Astrocyte (in vitro differentiated cells and primary cell): ENCODE results near the gene TRMT2A. TPM values are rescaled to one million over a fixed set of nuclear protein-coding genes. Genes with fewer than 3 reads are reported as not detected.

Source experiments
- DNase-seq: peaks from one replicate; pipeline ENCODE4 v3.0.0-alpha.2; 2010; ENCODE audit warnings: low read depth
- FAIRE-seq: peaks from 2 replicates; lab custom pipeline; 2011; peaks lifted over from hg19 to GRCh38; lab: Jason Lieb, UNC
- H2AFZ ChIP-seq: 2 replicates; pipeline ENCODE4 v1.6.0; 2012; ENCODE audit warnings: low read depth, low read length, inconsistent platforms
- H3K27ac ChIP-seq: 2 replicates; pipeline ENCODE4 v1.5.1; 2011; ENCODE audit warnings: low read depth, low read length, inconsistent platforms
- H3K27me3 ChIP-seq: 2 replicates; pipeline ENCODE4 v1.6.0; 2011; ENCODE audit warnings: low read length, inconsistent platforms; ENCODE audit not compliant: insufficient read depth
- H3K36me3 ChIP-seq: 2 replicates; pipeline ENCODE4 v1.5.1; 2011; ENCODE audit warnings: low read length, inconsistent platforms; ENCODE audit not compliant: insufficient read depth
- H3K4me1 ChIP-seq: 2 replicates; pipeline ENCODE4 v1.5.1; 2011; ENCODE audit warnings: low read length, inconsistent platforms; ENCODE audit not compliant: insufficient read depth
- H3K4me2 ChIP-seq: 2 replicates; pipeline ENCODE4 v1.6.0; 2012; ENCODE audit warnings: low read length, inconsistent platforms
- H3K4me3 ChIP-seq: 2 replicates; pipeline ENCODE4 v1.5.1; 2011; ENCODE audit warnings: low read depth, mild to moderate bottlenecking, low read length, inconsistent platforms; ENCODE audit not compliant: insufficient read depth
- H3K79me2 ChIP-seq: 2 replicates; pipeline ENCODE4 v1.6.0; 2012; ENCODE audit warnings: mild to moderate bottlenecking, low read length, inconsistent platforms; ENCODE audit not compliant: insufficient read depth
- H3K9ac ChIP-seq: 2 replicates; pipeline ENCODE4 v1.6.0; 2012; ENCODE audit warnings: mild to moderate bottlenecking, low read length, inconsistent platforms
- H3K9me3 ChIP-seq: 2 replicates; pipeline ENCODE4 v1.5.1; 2012; ENCODE audit warnings: low read depth, mild to moderate bottlenecking, low read length, inconsistent platforms; ENCODE audit not compliant: insufficient read depth
- H4K20me1 ChIP-seq: 2 replicates; pipeline ENCODE4 v1.6.0; 2012; ENCODE audit warnings: low read length, inconsistent platforms; ENCODE audit not compliant: insufficient read depth
- H3K27ac Mint-ChIP-seq: one replicate; pipeline ENCODE4 v1.8.0; 2021; ENCODE audit warnings: mild to moderate bottlenecking, mixed read lengths; ENCODE audit not compliant: unreplicated experiment
- H3K27me3 Mint-ChIP-seq: one replicate; pipeline ENCODE4 v1.8.0; 2021; ENCODE audit warnings: low read depth, mixed read lengths; ENCODE audit not compliant: unreplicated experiment
- H3K36me3 Mint-ChIP-seq: one replicate; pipeline ENCODE4 v1.8.0; 2021; ENCODE audit warnings: low read depth, mixed read lengths; ENCODE audit not compliant: unreplicated experiment
- H3K4me1 Mint-ChIP-seq: one replicate; pipeline ENCODE4 v1.8.0; 2021; ENCODE audit warnings: low read depth, mixed read lengths; ENCODE audit not compliant: unreplicated experiment
- H3K4me3 Mint-ChIP-seq: one replicate; pipeline ENCODE4 v1.8.0; 2021; ENCODE audit warnings: mild to moderate bottlenecking, moderate library complexity, mixed read lengths; ENCODE audit not compliant: unreplicated experiment
- H3K9me3 Mint-ChIP-seq: one replicate; pipeline ENCODE4 v1.8.0; 2021; ENCODE audit warnings: mild to moderate bottlenecking, mixed read lengths; ENCODE audit not compliant: unreplicated experiment
- CTCF ChIP-seq: IDR thresholded peaks from 2 replicates; pipeline ENCODE4 v1.5.1; 2011; ENCODE audit warnings: low read depth, mild to moderate bottlenecking, inconsistent platforms, low read length, moderate library complexity; ENCODE audit not compliant: insufficient read depth
- EZH2 ChIP-seq: IDR thresholded peaks from 2 replicates; pipeline ENCODE4 v1.6.1; 2012; ENCODE audit warnings: mild to moderate bottlenecking, low read length, inconsistent platforms; ENCODE audit not compliant: insufficient read depth
- total RNA-seq: library from RNA; stranded (reverse); gene quantifications from 2 replicates; pipeline ENCODE4 v1.2.1, GENCODE V29; 2021

TRMT2A gene
- total RNA-seq, 1 donor from 2014 or later: 32.9 TPM

DNA sequence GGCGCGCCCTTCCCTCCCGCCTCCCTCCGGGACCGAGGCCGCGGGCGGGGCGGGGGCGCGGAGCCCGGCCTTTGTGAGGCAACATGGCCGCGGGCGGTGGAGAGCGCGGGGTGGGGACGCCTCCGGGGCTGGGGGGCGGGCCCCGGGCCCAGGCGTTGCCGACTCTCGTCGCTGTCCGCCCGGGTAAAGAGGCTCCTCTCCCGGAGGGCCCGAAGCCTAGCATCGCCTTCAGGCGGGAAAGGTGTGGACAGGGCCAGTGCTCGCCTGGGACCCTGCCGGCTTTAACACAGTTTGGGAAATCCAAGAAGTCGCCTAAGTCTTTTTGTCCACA lies 36.6 kb downstream of the TRMT2A start:
- DNase-seq (peak; percentile 16), FAIRE-seq (no peak)
- TF ChIP-seq EZH2 (no peak), CTCF (no peak)
- Mint-ChIP-seq H3K27me3 (no peaks in the 10 kb centered on the region), H3K4me1 (peaks cover 32% of the 10 kb centered on the region), H3K27ac (peak overlapping the region; percentile 92), H3K36me3 (no peaks in the 10 kb centered on the region), H3K9me3 (no peaks in the 10 kb centered on the region), H3K4me3 (peak overlapping the region; percentile 96)
- Histone ChIP-seq H3K27ac (peak overlapping the region; percentile 89), H3K4me2 (peak overlapping the region; percentile 91), H3K4me3 (peak overlapping the region; percentile 97), H3K79me2 (peaks cover 50% of the 10 kb centered on the region), H4K20me1 (peaks cover 40% of the 10 kb centered on the region), H3K9ac (peak overlapping the region; percentile 93), H2AFZ (no peak overlapping the region), H3K4me1 (peaks cover 17% of the 10 kb centered on the region), H3K27me3 (no peaks in the 10 kb centered on the region), H3K36me3 (no peaks in the 10 kb centered on the region), H3K9me3 (no peaks in the 10 kb centered on the region)

DNA sequence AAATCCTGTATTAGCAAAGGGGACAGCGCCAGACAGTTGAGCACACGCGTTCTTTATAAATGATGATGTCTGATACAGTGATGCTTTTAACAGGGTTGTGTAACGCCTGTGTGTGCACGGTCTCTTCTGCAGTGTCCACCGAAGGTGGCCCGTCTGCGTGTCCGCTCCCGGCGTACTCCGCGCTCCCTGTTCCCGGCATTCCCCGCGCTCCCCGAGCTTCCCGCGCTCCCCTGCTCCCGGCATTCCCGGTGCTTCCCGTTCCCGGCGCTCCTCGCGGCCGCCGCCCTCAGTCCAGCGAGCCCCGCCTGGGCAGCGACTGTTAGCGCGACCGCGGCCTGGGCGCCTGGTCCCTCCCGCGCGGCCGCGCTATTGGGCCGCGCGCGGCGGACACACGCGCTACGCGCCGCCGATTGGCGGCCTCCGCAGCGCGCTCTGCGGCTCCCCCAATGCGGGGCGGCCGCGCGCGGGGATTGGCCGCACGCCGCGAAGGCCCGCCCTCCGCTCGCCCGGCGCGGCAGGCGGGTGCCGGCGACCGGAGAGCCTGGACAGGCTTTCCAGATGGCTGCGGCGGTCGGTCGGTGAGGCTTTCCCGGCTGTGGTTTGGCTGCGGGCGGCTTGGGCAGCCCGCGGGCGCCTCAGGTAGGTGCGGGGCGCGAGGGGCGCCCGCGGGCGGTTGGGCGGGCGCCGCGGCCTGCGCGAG lies 37.1 kb downstream of the TRMT2A start, which contains the start of gene DGCR8:
Gene DGCR8, plus strand, starts transcription at position 497 of the 700 bp plus-strand sequence. CDS start 5,723 bp downstream, outside the sequence.
- Mint-ChIP-seq H3K4me3 (peak within 1 kb of the TSS; percentile 96), H3K9me3 (no peaks in the 10 kb centered on the region), H3K27me3 (no peaks in the 10 kb centered on the region), H3K36me3 (no peaks in the 10 kb centered on the region), H3K27ac (peak within 1 kb of the TSS; percentile 92), H3K4me1 (peaks cover 32% of the 10 kb centered on the region)
- H4K20me1 ChIP-seq: peaks cover 35% of the 10 kb centered on the region
- peak within 1 kb of the TSS; percentile 93 for H3K9ac ChIP-seq
- no peaks in the 10 kb centered on the region for H3K27me3 ChIP-seq
- H3K9me3 ChIP-seq: no peaks in the 10 kb centered on the region
- H3K36me3 ChIP-seq: no peaks in the 10 kb centered on the region
- DNase-seq (peak; percentile 83), FAIRE-seq (no peak)
- H3K4me3 ChIP-seq: peak within 1 kb of the TSS; percentile 97
- peak within 1 kb of the TSS; percentile 52 for H2AFZ ChIP-seq
- TF ChIP-seq EZH2 (no peak), CTCF (no peak)
- peak within 1 kb of the TSS; percentile 89 for H3K27ac ChIP-seq
- H3K4me1 ChIP-seq: peaks cover 17% of the 10 kb centered on the region
- H3K79me2 ChIP-seq: peaks cover 45% of the 10 kb centered on the region
- peak within 1 kb of the TSS; percentile 91 for H3K4me2 ChIP-seq

- H3K27me3 ChIP-seq: no peaks in the 10 kb centered on the region
- Mint-ChIP-seq H3K27me3 (no peaks in the 10 kb centered on the region), H3K27ac (no peak overlapping the region), H3K9me3 (no peaks in the 10 kb centered on the region), H3K4me3 (no peak overlapping the region), H3K4me1 (peaks cover 8% of the 10 kb centered on the region), H3K36me3 (no peaks in the 10 kb centered on the region)
- H3K9ac ChIP-seq: no peak overlapping the region
- H3K9me3 ChIP-seq: no peaks in the 10 kb centered on the region
- peaks cover 6% of the 10 kb centered on the region for H4K20me1 ChIP-seq
- H3K36me3 ChIP-seq: no peaks in the 10 kb centered on the region
- peaks cover 13% of the 10 kb centered on the region for H3K79me2 ChIP-seq
- no peak for DNase-seq
- no peak overlapping the region for H3K4me2 ChIP-seq
- H2AFZ ChIP-seq: no peak overlapping the region
- no peak overlapping the region for H3K4me3 ChIP-seq
- FAIRE-seq: no peak
- TF ChIP-seq EZH2 (no peak), CTCF (no peak)
- no peak overlapping the region for H3K27ac ChIP-seq
- H3K4me1 ChIP-seq: peaks cover 9% of the 10 kb centered on the region
These were observed 40.3 kb downstream of the TRMT2A start for GRCh38 chr22:20076627-20077172.
